GM19455 (cell line): ENCODE measurements around the gene CLRN1.
"Not testable (repeated sequence)": the region's sequence is repeated elsewhere in the genome, so short reads cannot be mapped to it uniquely, and the experiment has no call there.

ENCODE experiments used
- ATAC-seq: cut with Tn5 transposase; IDR thresholded peaks from one replicate; pipeline ENCODE4 v1.9.1; 2021; ENCODE audit not compliant: unreplicated experiment

Gene CLRN1

GRCh38 chr3:150972366-150973071 lies at the start of gene CLRN1:
TSS of gene CLRN1 (minus strand) at chr3:150972727. CDS start at chr3:150972708, 19 bp downstream.
- no peak for ATAC-seq

GRCh38 chr3:151016478-151016795 lies 43.9 kb upstream of the CLRN1 start:
- ATAC-seq: no peak

GRCh38 chr3:151015767-151016477 lies 43.4 kb upstream of the CLRN1 start:
- ATAC-seq: no peak

GRCh38 chr3:151015181-151015580 lies 42.7 kb upstream of the CLRN1 start:
- ATAC-seq: no peak

- ATAC-seq: no peak
These were observed 42.0 kb upstream of the CLRN1 start for GRCh38 chr3:151014501-151015018.

- ATAC-seq: no peak
These were observed 40.2 kb upstream of the CLRN1 start for GRCh38 chr3:151012753-151013152.

GRCh38 chr3:151011427-151011826 lies 38.9 kb upstream of the CLRN1 start:
- ATAC-seq: no peak

- no peak for ATAC-seq
These were observed 37.5 kb upstream of the CLRN1 start for GRCh38 chr3:151009981-151010380.

- ATAC-seq: no peak
These were observed 36.9 kb upstream of the CLRN1 start for GRCh38 chr3:151009430-151009829.

- ATAC-seq: no peak
These were observed 36.2 kb upstream of the CLRN1 start for GRCh38 chr3:151008699-151009098.

GRCh38 chr3:151003768-151004134 lies 31.2 kb upstream of the CLRN1 start:
- ATAC-seq: no peak

GRCh38 chr3:151003029-151003767 lies 30.7 kb upstream of the CLRN1 start:
- no peak for ATAC-seq

- no peak for ATAC-seq
These were observed 29.8 kb upstream of the CLRN1 start for GRCh38 chr3:151002003-151002981.

- ATAC-seq: no peak
These were observed 26.5 kb upstream of the CLRN1 start for GRCh38 chr3:150998996-150999395.

GRCh38 chr3:150996731-150997130 lies 24.2 kb upstream of the CLRN1 start:
- ATAC-seq: no peak

GRCh38 chr3:150995510-150995909 lies 23.0 kb upstream of the CLRN1 start:
- no peak for ATAC-seq

- ATAC-seq: no peak
These were observed 16.7 kb upstream of the CLRN1 start for GRCh38 chr3:150989208-150989607.

GRCh38 chr3:150988395-150988794 lies 15.9 kb upstream of the CLRN1 start:
- not testable (repeated sequence) for ATAC-seq

- no peak for ATAC-seq
These were observed 13.2 kb upstream of the CLRN1 start for GRCh38 chr3:150985711-150986110.

GRCh38 chr3:150984066-150984465 lies 11.5 kb upstream of the CLRN1 start:
- no peak for ATAC-seq
